Measurements from ENCODE around the gene SERPINB3. TPM values are rescaled to one million over a fixed set of nuclear protein-coding genes. Genes with fewer than 3 reads are reported as not detected.

The SERPINB3 gene
- total RNA-seq, 2 experiments from 2014 or later = not detected

GRCh38 chr18:63700501-63700900, 38.8 kb upstream of the SERPINB3 start:
- Mint-ChIP-seq H3K4me1 (ENCODE audit: low read depth) (no peaks in the 10 kb centered on the region), H3K4me3 (no peak overlapping the region), H3K27me3 (no peaks in the 10 kb centered on the region), H3K9me3 (no peaks in the 10 kb centered on the region), H3K36me3 (ENCODE audit: low read depth) (no peaks in the 10 kb centered on the region), H3K27ac (no peak overlapping the region)
- DNase-seq = no peak
- intact Hi-C loops (cut with micrococcal nuclease) = no loop called here
- ChIA-PET CTCF (no interaction called here), POLR2A (no interaction called here)
- no peak for ATAC-seq
- no peak for TF ChIP-seq CTCF (IDR thresholded peaks at IDR 0.05)

- CTCF ChIA-PET = no interaction called here
- H3K27ac Mint-ChIP-seq = no peak overlapping the region
- H3K9me3 Mint-ChIP-seq = peaks cover 3% of the 10 kb centered on the region
- ATAC-seq (no peak), DNase-seq (no peak)
- no peaks in the 10 kb centered on the region for H3K36me3 Mint-ChIP-seq (ENCODE audit: low read depth)
- H3K4me1 Mint-ChIP-seq (ENCODE audit: low read depth) = no peaks in the 10 kb centered on the region
- intact Hi-C loops (cut with micrococcal nuclease) = no loop called here
- POLR2A ChIA-PET = no interaction called here
- H3K4me3 Mint-ChIP-seq = no peak overlapping the region
- no peak for TF ChIP-seq CTCF (IDR thresholded peaks at IDR 0.05)
- H3K27me3 Mint-ChIP-seq = no peaks in the 10 kb centered on the region
Measured at GRCh38 chr18:63697097-63697660, 35.5 kb upstream of the SERPINB3 start.

- no peak for TF ChIP-seq CTCF (IDR thresholded peaks at IDR 0.05)
- intact Hi-C loops (cut with micrococcal nuclease) = no loop called here
- Mint-ChIP-seq H3K27me3 (peaks cover 1% of the 10 kb centered on the region), H3K9me3 (peaks cover 11% of the 10 kb centered on the region), H3K4me1 (ENCODE audit: low read depth) (no peaks in the 10 kb centered on the region), H3K4me3 (no peak overlapping the region), H3K27ac (no peak overlapping the region), H3K36me3 (ENCODE audit: low read depth) (no peaks in the 10 kb centered on the region)
- DNase-seq (no peak), ATAC-seq (no peak)
- POLR2A ChIA-PET = no interaction called here
- CTCF ChIA-PET = no interaction called here
Measured at GRCh38 chr18:63689064-63689463, 27.4 kb upstream of the SERPINB3 start.

- DNase-seq = no peak
- POLR2A ChIA-PET = no interaction called here
- CTCF ChIA-PET = interaction anchor here (1.5 kb wide), 1 partner anchor 109 kb away, joined by 3 read pairs; no protein-coding TSS in a partner anchor
- TF ChIP-seq CTCF (IDR thresholded peaks at IDR 0.05) = no peak
- Mint-ChIP-seq H3K27ac (no peak overlapping the region), H3K9me3 (peaks cover 9% of the 10 kb centered on the region), H3K4me3 (no peak overlapping the region), H3K27me3 (peaks cover 1% of the 10 kb centered on the region), H3K36me3 (ENCODE audit: low read depth) (no peaks in the 10 kb centered on the region), H3K4me1 (ENCODE audit: low read depth) (no peaks in the 10 kb centered on the region)
- ATAC-seq = no peak
- intact Hi-C loops (cut with micrococcal nuclease) = no loop called here
Measured at GRCh38 chr18:63686871-63687270, 25.2 kb upstream of the SERPINB3 start.

- no peak overlapping the region for H3K27ac Mint-ChIP-seq
- peaks cover 5% of the 10 kb centered on the region for H3K9me3 Mint-ChIP-seq
- no peak for ATAC-seq
- H3K36me3 Mint-ChIP-seq (ENCODE audit: low read depth) = no peaks in the 10 kb centered on the region
- no peaks in the 10 kb centered on the region for H3K4me1 Mint-ChIP-seq (ENCODE audit: low read depth)
- intact Hi-C loops (cut with micrococcal nuclease) = no loop called here
- POLR2A ChIA-PET = no interaction called here
- no peak for DNase-seq
- H3K4me3 Mint-ChIP-seq = no peak overlapping the region
- no peak for TF ChIP-seq CTCF (IDR thresholded peaks at IDR 0.05)
- CTCF ChIA-PET = interaction anchor here (0.8 kb wide), 1 partner anchor 167 kb away, joined by 3 read pairs; no protein-coding TSS in a partner anchor
- H3K27me3 Mint-ChIP-seq = peaks cover 3% of the 10 kb centered on the region
Measured at GRCh38 chr18:63684718-63685117, 23.0 kb upstream of the SERPINB3 start.
